ENCODE results near the gene ZNF385A. TPM values are rescaled to one million over a fixed set of nuclear protein-coding genes. Genes with fewer than 3 reads are reported as not detected.

The ZNF385A gene
- total and polyA plus RNA-seq, 9 of the 15 experiments (the other 6 are each of a cell fraction or from before 2014, with no cell fraction given): 1.0 to 111 (median 7.7) TPM

- TF ChIP-seq RBM22 (IDR thresholded peaks at IDR 0.05; ENCODE audit: low read depth, low read length, poor library complexity, severe bottlenecking) (peak; percentile 34), FIP1L1 (IDR thresholded peaks at IDR 0.05; ENCODE audit: low read depth, low read length, poor library complexity, severe bottlenecking) (peak; percentile 75), ATF3 (IDR thresholded peaks at IDR 0.05) (peak; percentile 80), ATF3 (CRISPR knock-in tag; conservative IDR thresholded peaks at IDR 0.05) (no peak), ZBTB7A (IDR thresholded peaks at IDR 0.05; ENCODE audit: borderline replicate concordance, control insufficient read depth, low read depth, low read length) (peak; percentile 85; the same call in 1 of the 2 replicates), POLR2A (conservative IDR thresholded peaks at IDR 0.05) (peak; percentile 77), KAT8 (IDR thresholded peaks at IDR 0.05; ENCODE audit: low read depth) (no peak), ATF2 (CRISPR knock-in tag; IDR thresholded peaks at IDR 0.05) (no peak), MTA3 (IDR thresholded peaks at IDR 0.05; ENCODE audit: borderline replicate concordance) (0 out of 2 replicates have a peak, but pooled peaks have one; percentile 28), GATAD2B (IDR thresholded peaks at IDR 0.05; ENCODE audit: borderline replicate concordance) (peak; percentile 65; the same call in 1 of the 2 replicates)
These were observed 34.8 kb upstream of the ZNF385A start, which contains the start of gene ITGA5 (continued) for GRCh38 chr12:54419088-54419887.
